Panc1 (cell line): ENCODE measurements around the gene OR4D5. TPM values are rescaled to one million over a fixed set of nuclear protein-coding genes. Genes with fewer than 3 reads are reported as not detected.

Experiments
- ATAC-seq: fragments of 200-7000 bp; cut with Tn5 transposase; 2 replicates; pipeline ENCODE4 v1.9.1; 2020; ENCODE audit warnings: mild to moderate bottlenecking, moderate library complexity
- BruUV-seq: library from RNA; stranded (reverse); fragments of 400-500 nt; replicated peaks from 2 replicates; lab custom pipeline; 2021; lab: Mats Ljungman, UMichigan
- CTCF ChIA-PET: fragments of 300-600 bp; sonication (Branson Sonifier 250); formaldehyde crosslinking; loops from one replicate; lab custom pipeline; 2022; ENCODE audit warnings: antibody characterized with exemption; lab: Charles Lee
- POLR2A ChIA-PET: fragments of 300-600 bp; sonication (Branson Sonifier 250); formaldehyde crosslinking; loops from one replicate; lab custom pipeline; 2022; ENCODE audit warnings: antibody characterized with exemption; lab: Charles Lee
- DNase-seq: peaks from one replicate; pipeline ENCODE4 v3.0.0-alpha.2; 2010; ENCODE audit warnings: low read depth, low spot score
- H3K27ac ChIP-seq: 2 replicates; pipeline ENCODE4 v1.5.1; 2011; ENCODE audit warnings: mild to moderate bottlenecking, low read length, inconsistent platforms
- H3K27me3 ChIP-seq: fragments of 200-500 bp; sonication (Bioruptor generic); 2 replicates; pipeline ENCODE4 v1.6.0; 2014; ENCODE audit warnings: low read length, inconsistent platforms; ENCODE audit not compliant: control insufficient read depth, insufficient read depth
- H3K36me3 ChIP-seq: fragments of 200-500 bp; sonication (Bioruptor generic); 2 replicates; pipeline ENCODE4 v1.5.1; 2014; ENCODE audit warnings: inconsistent platforms, mild to moderate bottlenecking, low read length, moderate library complexity; ENCODE audit not compliant: control insufficient read depth, insufficient read depth
- H3K4me1 ChIP-seq: 2 replicates; pipeline ENCODE4 v1.5.1; 2011; ENCODE audit warnings: inconsistent platforms, mild to moderate bottlenecking, low read length, moderate library complexity; ENCODE audit not compliant: control insufficient read depth, insufficient read depth
- H3K4me3 ChIP-seq, 2 experiments: 2 replicates each; pipeline ENCODE4 v1.5.1; 2011 to 2012; ENCODE audit warnings: low read depth in 2 of 2, low read length in 2 of 2, mild to moderate bottlenecking in 2 of 2, inconsistent platforms in 1 of 2, moderate library complexity in 1 of 2
- H3K9me3 ChIP-seq: fragments of 200-500 bp; sonication (Bioruptor generic); 2 replicates; pipeline ENCODE4 v1.5.1; 2014; ENCODE audit warnings: low read depth, mild to moderate bottlenecking, inconsistent platforms, low read length, moderate library complexity; ENCODE audit not compliant: control insufficient read depth, insufficient read depth
- CTCF ChIP-seq: fragments of 450-650 bp; IDR thresholded peaks from 2 replicates; pipeline ENCODE4 v1.5.1; 2017; ENCODE audit warnings: mild to moderate bottlenecking
- POLR2AphosphoS5 ChIP-seq: IDR thresholded peaks from 2 replicates; pipeline ENCODE4 v1.6.1; 2012; ENCODE audit warnings: mild to moderate bottlenecking, low read depth, low read length, moderate library complexity
- REST ChIP-seq, 2 experiments: IDR thresholded peaks; 2 replicates each; pipeline ENCODE4 v1.6.1; 2011 to 2012; ENCODE audit warnings: low read depth in 2 of 2, control low read depth in 1 of 2, low read length in 1 of 2, mild to moderate bottlenecking in 1 of 2, moderate library complexity in 1 of 2; ENCODE audit not compliant: insufficient read depth in 1 of 2
- SIN3A ChIP-seq: IDR thresholded peaks from 2 replicates; pipeline ENCODE4 v1.6.1; 2012; ENCODE audit warnings: low read depth, mild to moderate bottlenecking, low read length, moderate library complexity, borderline replicate concordance; ENCODE audit not compliant: insufficient read depth
- TCF7L2 ChIP-seq: IDR thresholded peaks from 2 replicates; pipeline ENCODE4 v1.6.1; 2011; ENCODE audit warnings: mild to moderate bottlenecking, low read depth, low read length, inconsistent platforms
- in situ Hi-C: cut with HindIII; loops from 2 replicates; pipeline ENCODE4 v1.10.0; 2016; ENCODE audit warnings: low sequenced_read_pairs, low pct_unique_long_range_greater_than_20kb
- intact Hi-C: fragments of 100-400 bp; cut with micrococcal nuclease; formaldehyde crosslinking; loops from one replicate; pipeline ENCODE4 v1.10.0; 2022; ENCODE audit not compliant: unreplicated experiment
- total RNA-seq: library from RNA; stranded (reverse); gene quantifications from one replicate; pipeline ENCODE4 v1.2.1, GENCODE V29; 2021; ENCODE audit not compliant: unreplicated experiment

Gene OR4D5
- total RNA-seq, 1 experiment from 2014 or later = not detected

- Histone ChIP-seq H3K27me3 (no peaks in the 10 kb centered on the region), H3K27ac (no peak overlapping the region), H3K36me3 (no peaks in the 10 kb centered on the region), H3K9me3 (no peaks in the 10 kb centered on the region), H3K4me1 (no peaks in the 10 kb centered on the region), H3K4me3 (no peak overlapping the region)
- DNase-seq = no peak
- no TSS peak for BruUV-seq
- no peak for ATAC-seq
- TF ChIP-seq POLR2AphosphoS5 (no peak), TCF7L2 (no peak), CTCF (no peak), SIN3A (no peak), REST (IDR thresholded peaks at IDR 0.05; ENCODE audit: insufficient read depth in 1 of 2, low read depth in 2 of 2, low read length in 1 of 2) (no peak)
- intact Hi-C loops (no loop called here), in situ Hi-C loops (no loop called here)
- ChIA-PET CTCF (interaction anchor here (0.6 kb wide), 1 partner anchor 270 kb away, joined by 4 read pairs; no protein-coding TSS in a partner anchor), POLR2A (no interaction called here)
Measured at GRCh38 chr11:123979311-123979710, 39.9 kb downstream of the OR4D5 start.

Other genes with a start within 250 kb of the OR4D5 start
- 24.5 TPM for gene ZNF202, start 198.0 kb upstream of the OR4D5 start, total RNA-seq
- not detected for gene OR6X1, start 185.1 kb upstream of the OR4D5 start, total RNA-seq
- not detected for gene OR6M1, start 133.3 kb upstream of the OR4D5 start, total RNA-seq
- not detected for gene TMEM225, start 53.9 kb upstream of the OR4D5 start, total RNA-seq
- gene OR8D4, start 37.5 kb upstream of the OR4D5 start, total RNA-seq = not detected
- gene OR6T1, start 4.2 kb downstream of the OR4D5 start, total RNA-seq = not detected
- gene OR10S1, start 38.2 kb downstream of the OR4D5 start, total RNA-seq = not detected
- not detected for gene OR10G6, start 55.5 kb downstream of the OR4D5 start, total RNA-seq
- gene OR10G4, start 73.4 kb downstream of the OR4D5 start, total RNA-seq = not detected
- not detected for gene OR10G9, start 83.4 kb downstream of the OR4D5 start, total RNA-seq
- gene OR10G8, start 87.2 kb downstream of the OR4D5 start, total RNA-seq = not detected
- gene OR10G7, start 101.7 kb downstream of the OR4D5 start, total RNA-seq = not detected
- 3.1 TPM for gene VWA5A, start 175.8 kb downstream of the OR4D5 start, total RNA-seq
- gene OR10D3, start 243.7 kb downstream of the OR4D5 start, total RNA-seq = not detected